GOT3 (cell line): ENCODE data around the gene KNG1.
"Not testable (repeated sequence)": the region's sequence is repeated elsewhere in the genome, so short reads cannot be mapped to it uniquely, and the experiment has no call there.

Experiments
- DNase-seq: peaks from one replicate; lab custom pipeline; 2025; ENCODE audit warnings: mixed read lengths; lab: John Stamatoyannopoulos, UW

KNG1 gene

GRCh38 chr3:186710694-186711093 is 6.5 kb upstream of the KNG1 start:
- not testable (repeated sequence) for DNase-seq

GRCh38 chr3:186713499-186713898 is 3.7 kb upstream of the KNG1 start:
- DNase-seq, result no peak

GRCh38 chr3:186719945-186720739 is 3.0 kb downstream of the KNG1 start:
- DNase-seq, result no peak

- no peak for DNase-seq
These were observed 5.3 kb downstream of the KNG1 start for GRCh38 chr3:186722457-186722856.

GRCh38 chr3:186724911-186725310 is 7.8 kb downstream of the KNG1 start:
- no peak for DNase-seq

- DNase-seq, result no peak
These were observed 15.1 kb downstream of the KNG1 start for GRCh38 chr3:186732169-186732766.

- DNase-seq, result no peak
These were observed 25.6 kb downstream of the KNG1 start for GRCh38 chr3:186742618-186743380.

- DNase-seq, result no peak
These were observed 26.5 kb downstream of the KNG1 start for GRCh38 chr3:186743666-186744065.

GRCh38 chr3:186746008-186746407 is 28.8 kb downstream of the KNG1 start:
- DNase-seq, result no peak

GRCh38 chr3:186750316-186750715 is 33.2 kb downstream of the KNG1 start:
- DNase-seq, result no peak

GRCh38 chr3:186751480-186751879 is 34.3 kb downstream of the KNG1 start:
- DNase-seq, result no peak

GRCh38 chr3:186754006-186754405 is 36.8 kb downstream of the KNG1 start:
- no peak for DNase-seq

GRCh38 chr3:186754871-186755270 is 37.7 kb downstream of the KNG1 start:
- DNase-seq, result no peak

- DNase-seq, result no peak
These were observed 40.1 kb downstream of the KNG1 start for GRCh38 chr3:186757214-186757613.

- DNase-seq, result no peak
These were observed 40.6 kb downstream of the KNG1 start for GRCh38 chr3:186757686-186758220.

- DNase-seq, result no peak
These were observed 42.2 kb downstream of the KNG1 start for GRCh38 chr3:186759231-186759930.

GRCh38 chr3:186760141-186760833 is 43.1 kb downstream of the KNG1 start:
- DNase-seq, result no peak

GRCh38 chr3:186760897-186761447 is 43.8 kb downstream of the KNG1 start:
- no peak for DNase-seq

GRCh38 chr3:186772281-186772694 is 55.1 kb downstream of the KNG1 start:
- no peak for DNase-seq

- no peak for DNase-seq
These were observed 55.7 kb downstream of the KNG1 start for GRCh38 chr3:186772701-186773417.
